Hair follicle dermal papilla cell (primary cell): Measurements from ENCODE around the gene SDF4. TPM values are rescaled to one million over a fixed set of nuclear protein-coding genes. Genes with fewer than 3 reads are reported as not detected.

Source experiments
- small RNA-seq: library from RNA; depleted of rRNA; stranded (forward); fragments of <200 nt; gene quantifications from one replicate; pipeline ENCODE3, GENCODE V24; 2012
- total RNA-seq: library from RNA; depleted of rRNA; stranded (reverse); fragments of >200 nt; gene quantifications from 2 replicates; pipeline ENCODE4 v1.2.3, GENCODE V29; 2012

The SDF4 gene, protein sequence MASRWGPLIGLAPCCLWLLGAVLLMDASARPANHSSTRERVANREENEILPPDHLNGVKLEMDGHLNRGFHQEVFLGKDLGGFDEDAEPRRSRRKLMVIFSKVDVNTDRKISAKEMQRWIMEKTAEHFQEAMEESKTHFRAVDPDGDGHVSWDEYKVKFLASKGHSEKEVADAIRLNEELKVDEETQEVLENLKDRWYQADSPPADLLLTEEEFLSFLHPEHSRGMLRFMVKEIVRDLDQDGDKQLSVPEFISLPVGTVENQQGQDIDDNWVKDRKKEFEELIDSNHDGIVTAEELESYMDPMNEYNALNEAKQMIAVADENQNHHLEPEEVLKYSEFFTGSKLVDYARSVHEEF
- total RNA-seq: 112 and 134 TPM in 2 replicates

DNA sequence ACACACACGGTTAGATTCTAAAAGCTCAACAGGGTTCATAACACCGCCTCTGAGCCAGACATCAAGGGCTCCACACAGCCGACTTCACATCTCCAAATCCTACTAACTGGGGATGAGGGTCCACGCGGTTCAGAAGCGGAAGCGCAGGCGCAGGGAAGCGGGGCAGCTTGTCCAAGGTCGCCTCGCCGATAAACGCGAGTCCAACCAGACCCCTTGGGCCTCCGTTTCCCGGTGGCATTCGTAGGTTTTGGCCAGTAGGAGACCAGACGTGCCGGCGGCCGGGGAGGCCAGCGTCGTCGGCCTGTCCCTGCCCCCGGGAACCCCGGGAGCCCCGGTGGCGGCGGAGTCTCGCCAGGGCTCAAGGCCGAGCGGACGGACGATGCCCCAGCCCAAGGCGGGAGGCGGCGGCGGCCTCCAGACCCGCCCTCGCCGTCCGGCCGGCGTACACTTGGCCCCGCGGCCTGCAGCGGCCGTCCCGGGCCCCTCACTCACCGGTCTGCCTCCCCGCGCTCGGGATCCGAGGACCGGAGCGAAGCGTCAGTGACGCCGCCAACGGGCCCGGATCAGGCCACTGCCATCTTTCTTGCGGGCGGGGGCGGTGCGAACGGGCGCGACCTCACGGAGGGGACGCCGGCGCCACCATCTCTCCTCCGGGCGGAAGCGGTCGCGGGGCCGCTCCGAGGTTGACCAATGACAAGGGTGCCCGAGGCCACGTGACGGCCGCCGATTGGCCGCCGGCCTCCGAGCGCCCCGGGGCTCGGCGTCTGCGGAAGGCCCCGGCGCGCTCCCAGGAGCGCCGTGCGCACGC is at the start of gene SDF4:
Gene SDF4 (minus strand): TSS at position 602 of the 808 bp plus-strand sequence. CDS start 3,229 bp downstream, outside the sequence.

DNA sequence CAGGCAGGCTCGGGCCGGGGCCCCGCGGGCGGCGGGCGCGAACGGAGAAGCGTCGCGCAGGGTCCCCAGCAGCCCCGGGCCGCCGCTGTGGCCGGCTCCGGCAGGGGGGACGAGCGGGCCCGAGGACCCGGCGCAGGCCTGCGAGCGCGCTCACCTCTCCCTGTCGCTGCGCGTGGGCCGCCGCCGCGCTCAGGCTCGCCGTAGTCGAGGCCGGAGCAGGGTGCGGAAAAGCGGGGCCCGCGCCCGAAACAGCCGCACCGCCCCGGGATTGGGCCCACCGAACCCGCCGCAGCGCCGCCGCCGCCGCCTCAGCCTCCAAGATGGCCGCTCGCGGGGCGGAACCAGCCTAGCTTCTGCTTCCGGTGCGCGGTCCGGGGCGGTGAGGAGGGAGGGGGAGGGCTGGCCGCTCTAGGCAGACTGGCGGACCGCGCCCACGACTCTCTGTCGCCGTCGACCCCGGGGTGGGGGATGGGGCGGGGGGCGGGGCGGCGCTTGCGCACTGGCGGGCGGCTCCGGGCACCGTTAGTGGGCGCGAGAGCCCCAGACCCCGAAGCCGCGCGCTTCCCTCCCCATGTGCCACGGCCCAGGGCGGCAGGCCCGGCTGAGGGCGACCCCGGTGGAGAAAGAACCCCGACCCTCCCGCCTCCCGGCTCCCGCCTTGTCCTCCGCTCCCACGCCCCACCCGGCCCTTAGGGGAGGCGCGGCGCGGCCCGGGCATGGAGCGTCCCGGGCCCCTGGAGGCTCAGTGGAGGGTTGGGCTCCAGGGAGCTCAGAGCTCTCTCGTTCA is 41.9 kb upstream of the SDF4 start, which contains the start of gene UBE2J2:
Gene UBE2J2 (minus strand): TSS at position 343 of the 787 bp plus-strand sequence. CDS start 5,862 bp downstream, outside the sequence.

DNA sequence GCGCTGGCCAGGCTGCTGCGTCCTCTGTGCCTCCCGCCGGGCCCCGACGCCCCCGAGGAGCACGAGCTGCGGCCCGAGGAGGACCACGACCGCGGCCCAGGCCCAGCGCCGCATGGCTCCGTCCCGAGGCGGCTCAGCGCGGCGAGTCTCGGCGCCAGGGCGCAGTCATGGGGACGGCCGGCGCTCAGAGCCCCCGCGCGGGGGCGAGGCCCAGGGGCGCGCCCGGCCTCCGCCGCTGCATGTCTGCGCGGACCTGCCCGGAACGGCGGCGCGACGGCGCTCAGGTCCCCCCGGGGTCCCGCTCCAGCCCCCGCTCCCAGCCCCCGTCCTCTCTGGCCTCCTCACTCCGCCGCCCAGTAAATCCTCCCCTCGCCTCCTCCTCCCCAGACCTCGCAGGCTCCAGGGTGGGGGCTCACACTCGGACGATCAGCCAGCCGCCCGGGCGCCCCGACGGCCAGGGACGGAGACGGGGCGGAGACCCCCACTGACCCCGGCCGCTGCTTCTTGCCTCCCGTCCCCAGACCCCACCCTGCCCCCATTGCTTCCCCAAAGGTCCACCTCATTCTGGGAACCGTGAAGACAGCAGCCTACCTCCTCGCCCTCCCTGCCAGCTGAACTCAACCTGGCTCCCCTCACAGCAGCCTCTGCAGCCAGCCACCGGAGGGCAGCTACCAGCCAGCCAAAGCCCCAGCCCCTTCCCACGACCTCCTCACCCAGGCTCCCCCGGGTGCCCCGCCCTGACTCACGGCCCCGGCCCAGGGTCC is 15.0 kb upstream of the SDF4 start, which contains the start of gene C1QTNF12:
Gene C1QTNF12 (minus strand): TSS at position 146 of the 764 bp plus-strand sequence. CDS start 32 bp downstream, at position 114.

DNA sequence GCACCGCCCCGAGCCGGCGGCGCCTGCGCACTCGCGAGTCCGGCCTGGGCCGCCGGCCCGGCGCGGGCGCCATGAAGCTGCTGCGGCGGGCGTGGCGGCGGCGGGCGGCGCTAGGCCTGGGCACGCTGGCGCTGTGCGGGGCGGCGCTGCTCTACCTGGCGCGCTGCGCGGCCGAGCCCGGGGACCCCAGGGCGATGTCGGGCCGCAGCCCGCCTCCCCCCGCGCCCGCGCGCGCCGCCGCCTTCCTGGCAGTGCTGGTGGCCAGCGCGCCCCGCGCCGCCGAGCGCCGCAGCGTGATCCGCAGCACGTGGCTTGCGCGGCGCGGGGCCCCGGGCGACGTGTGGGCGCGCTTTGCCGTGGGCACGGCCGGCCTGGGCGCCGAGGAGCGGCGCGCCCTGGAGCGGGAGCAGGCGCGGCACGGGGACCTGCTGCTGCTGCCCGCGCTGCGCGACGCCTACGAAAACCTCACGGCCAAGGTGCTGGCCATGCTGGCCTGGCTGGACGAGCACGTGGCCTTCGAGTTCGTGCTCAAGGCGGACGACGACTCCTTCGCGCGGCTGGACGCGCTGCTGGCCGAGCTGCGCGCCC is 501 bp upstream of the SDF4 start, which contains the start of gene B3GALT6:
Gene B3GALT6 (plus strand): TSS at position 30 of the 588 bp plus-strand sequence. CDS start 42 bp downstream, at position 72.

DNA sequence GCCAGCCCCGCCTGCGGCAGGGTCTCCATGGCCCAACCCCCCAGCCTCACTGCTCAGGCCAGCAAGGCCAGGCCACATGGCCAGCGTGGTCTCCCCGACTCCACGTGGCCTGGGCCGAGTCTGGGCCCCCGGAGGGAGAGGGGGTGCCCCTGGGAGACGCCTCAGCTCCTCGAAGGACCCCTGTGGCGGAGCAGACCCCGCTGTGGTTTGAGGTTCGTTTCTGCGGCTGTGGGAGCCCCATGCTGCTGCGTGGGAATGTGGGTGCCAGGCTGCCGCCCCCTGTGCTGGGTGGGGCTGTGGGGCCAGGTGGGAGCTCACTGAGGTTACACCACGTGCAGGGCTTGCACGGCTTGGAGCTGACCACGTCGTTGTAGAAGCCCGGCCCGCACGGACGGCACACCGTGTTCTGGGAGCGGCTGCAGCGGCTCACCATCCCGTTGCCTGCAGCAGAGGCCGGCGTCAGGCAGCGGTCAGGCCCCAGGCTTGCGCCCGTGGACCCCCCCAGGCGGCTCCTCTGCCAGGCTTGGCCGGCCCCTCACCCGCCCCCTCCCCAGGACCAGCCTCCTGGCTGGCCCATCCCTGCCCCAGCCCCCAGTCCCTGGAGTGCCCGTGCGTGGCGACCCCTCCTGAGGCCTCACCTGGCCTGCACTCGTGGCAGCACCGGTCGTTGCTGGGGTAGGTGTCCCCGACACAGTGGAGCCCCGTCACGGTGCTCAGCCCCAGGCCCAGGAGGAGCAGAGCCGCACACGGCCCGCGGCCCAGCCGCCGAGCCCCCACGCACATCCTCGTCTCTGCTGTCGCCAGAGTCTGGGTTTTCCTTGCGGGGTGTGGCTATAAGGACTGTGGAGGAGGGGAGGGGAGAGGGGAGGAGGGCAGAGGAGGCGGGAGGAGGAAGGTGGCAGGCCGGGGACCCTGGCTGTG is 18.2 kb downstream of the SDF4 start, which contains the start of gene TNFRSF4:
Gene TNFRSF4 (minus strand): TSS at position 809 of the 921 bp plus-strand sequence. CDS start 26 bp downstream, at position 783.

DNA sequence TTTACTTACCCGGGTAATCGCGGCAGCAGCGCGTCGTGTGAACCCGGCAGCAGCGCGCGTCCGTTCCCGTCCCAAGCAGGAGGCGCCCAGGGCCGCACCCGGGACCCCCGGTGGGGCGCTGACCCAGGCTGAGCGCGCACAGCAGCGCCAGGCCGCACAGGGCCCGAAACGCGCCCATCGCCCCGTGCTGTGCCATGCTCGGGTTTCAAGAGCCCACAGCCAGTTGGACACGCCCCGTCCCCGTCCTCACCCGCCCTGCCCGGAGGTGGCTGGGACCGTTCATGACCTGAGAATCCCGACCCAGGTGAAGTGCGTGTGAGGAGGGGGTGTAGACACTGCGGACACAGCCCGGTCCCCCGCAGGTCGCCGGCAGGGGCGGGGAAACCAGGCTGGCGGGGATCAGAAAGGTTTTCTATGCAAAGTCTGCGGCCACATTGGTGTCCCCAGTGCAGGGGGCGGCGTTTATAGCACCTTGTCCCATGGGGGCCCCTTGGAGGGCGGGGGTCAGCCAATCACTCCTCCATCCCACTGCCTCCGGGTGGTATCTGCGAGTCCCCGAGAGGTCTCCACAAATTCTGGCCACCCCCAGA is 25.3 kb downstream of the SDF4 start, which contains the start of gene TNFRSF18:
Gene TNFRSF18 (minus strand): TSS at position 217 of the 590 bp plus-strand sequence. CDS start 21 bp downstream, at position 196.

DNA sequence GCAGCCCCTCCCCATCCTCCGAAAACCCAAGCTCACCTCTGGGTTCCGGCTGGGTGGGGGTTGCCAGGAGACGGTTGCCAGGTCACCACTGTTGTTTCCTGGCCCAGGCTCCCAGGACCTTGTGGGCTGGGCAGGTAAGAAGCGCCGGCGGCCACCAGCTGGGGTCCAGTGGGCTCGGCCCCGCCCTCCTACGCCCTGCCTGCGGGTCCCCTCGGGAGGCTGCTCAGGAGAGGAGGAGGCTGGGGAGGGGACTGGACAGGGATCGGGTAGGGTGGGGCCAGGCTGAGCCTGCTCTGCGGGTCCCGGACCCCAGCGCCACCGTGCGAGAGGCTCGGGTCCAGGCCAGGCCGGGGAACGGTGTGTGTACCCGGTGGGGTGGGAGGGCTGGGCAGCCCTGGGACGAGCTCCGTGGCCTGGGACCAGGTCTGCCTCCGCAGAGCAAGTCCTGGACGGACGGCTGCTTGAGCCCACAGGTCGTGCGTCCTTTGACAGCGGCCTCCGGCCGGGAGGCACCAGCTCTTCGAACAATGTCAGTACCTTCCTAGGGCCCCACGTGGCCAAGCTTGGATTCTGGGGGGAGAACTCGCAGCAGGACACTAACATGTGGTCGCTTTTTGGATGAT is 57.9 kb downstream of the SDF4 start, which contains the start of gene TTLL10:
Gene TTLL10 (plus strand): TSS at position 88 of the 623 bp plus-strand sequence. CDS start 5,336 bp downstream, outside the sequence.

Small RNAs within 50 kb of the gene (small RNA-seq; reads per million reads assigned to genes)
- 4.5 reads per million, percentile 75 among the genes with 10 or more reads in this experiment for gene MIR200A
- gene MIR200B: 1.2 reads per million, percentile 23 among the genes with 10 or more reads in this experiment
- not detected for gene MIR429

Other genes with a start within 250 kb of the SDF4 start
- not detected in 2 replicates for gene PERM1, start 249.9 kb downstream of the SDF4 start, total RNA-seq
- gene HES4, start 231.9 kb downstream of the SDF4 start, total RNA-seq: 0.49 and 1.3 TPM in 2 replicates
- gene ISG15, start 218.5 kb downstream of the SDF4 start, total RNA-seq: 97.5 and 108 TPM in 2 replicates
- gene AGRN, start 211.9 kb downstream of the SDF4 start, total RNA-seq: 35.6 and 51.6 TPM in 2 replicates
- not detected in 2 replicates for gene RNF223, start 157.7 kb downstream of the SDF4 start, total RNA-seq
- gene C1orf159, start 115.9 kb downstream of the SDF4 start, total RNA-seq: 9.2 and 12.3 TPM in 2 replicates
- not detected in 2 replicates for gene TTLL10, start 58.1 kb downstream of the SDF4 start, total RNA-seq
- 0.16 TPM in 1 of 2 replicates, not detected in the other for gene TNFRSF18, start 25.4 kb downstream of the SDF4 start, total RNA-seq
- gene TNFRSF4, start 17.8 kb downstream of the SDF4 start, total RNA-seq: 0.24 TPM in 1 of 2 replicates, not detected in the other
- 34.0 and 34.9 TPM in 2 replicates for gene B3GALT6, start 236 bp upstream of the SDF4 start, total RNA-seq
- 0.36 and 1.1 TPM in 2 replicates for gene C1QTNF12, start 14.7 kb upstream of the SDF4 start, total RNA-seq
- gene UBE2J2, start 41.9 kb upstream of the SDF4 start, total RNA-seq: 41.2 and 44.0 TPM in 2 replicates
- gene SCNN1D, start 48.4 kb upstream of the SDF4 start, total RNA-seq: 0.97 and 1.3 TPM in 2 replicates
- 49.7 and 57.1 TPM in 2 replicates for gene ACAP3, start 75.9 kb upstream of the SDF4 start, total RNA-seq
- 21.9 and 27.4 TPM in 2 replicates for gene PUSL1, start 76.6 kb upstream of the SDF4 start, total RNA-seq
- gene INTS11, start 92.7 kb upstream of the SDF4 start, total RNA-seq: 56.1 and 62.1 TPM in 2 replicates
- 19.1 and 24.0 TPM in 2 replicates for gene CPTP, start 92.8 kb upstream of the SDF4 start, total RNA-seq
- 0.32 and 0.36 TPM in 2 replicates for gene TAS1R3, start 99.3 kb upstream of the SDF4 start, total RNA-seq
- 64.8 and 74.8 TPM in 2 replicates for gene DVL1, start 117.4 kb upstream of the SDF4 start, total RNA-seq
- gene MXRA8, start 126.6 kb upstream of the SDF4 start, total RNA-seq: 621 and 684 TPM in 2 replicates
- 37.2 and 56.3 TPM in 2 replicates for gene AURKAIP1, start 143.2 kb upstream of the SDF4 start, total RNA-seq
- 126 and 152 TPM in 2 replicates for gene CCNL2, start 167.3 kb upstream of the SDF4 start, total RNA-seq
- gene MRPL20, start 175.3 kb upstream of the SDF4 start, total RNA-seq: 47.4 and 54.9 TPM in 2 replicates
- 0.81 and 0.85 TPM in 2 replicates for gene ANKRD65, start 189.3 kb upstream of the SDF4 start, total RNA-seq
- 2.4 and 3.4 TPM in 2 replicates for gene VWA1, start 203.7 kb upstream of the SDF4 start, total RNA-seq
- under 0.01 TPM in 2 replicates for gene ATAD3C, start 217.7 kb upstream of the SDF4 start, total RNA-seq
- 12.8 and 18.0 TPM in 2 replicates for gene ATAD3B, start 239.8 kb upstream of the SDF4 start, total RNA-seq